Neural cell (in vitro differentiated cells): ENCODE measurements around the gene BRD3.

Experiments
- CTCF ChIP-seq: fragments of 450-650 bp; IDR thresholded peaks from 2 replicates; pipeline ENCODE4 v1.5.1; 2014; ENCODE audit warnings: antibody characterized with exemption, mild to moderate bottlenecking, moderate library complexity; ENCODE audit not compliant: poor library complexity, severe bottlenecking
- EP300 ChIP-seq: fragments of 450-650 bp; conservative IDR thresholded peaks from 2 replicates; pipeline ENCODE4 v1.6.1; 2014; ENCODE audit warnings: antibody characterized with exemption, mild to moderate bottlenecking, moderate library complexity; ENCODE audit not compliant: poor library complexity, severe bottlenecking
- EZH2 ChIP-seq: fragments of 200-600, 300-800 bp; shearing (Covaris generic), sonication (generic); IDR thresholded peaks from 2 replicates; pipeline ENCODE4 v1.6.1; 2014; ENCODE audit warnings: antibody characterized with exemption, low read length, borderline replicate concordance, mild to moderate bottlenecking; ENCODE audit not compliant: insufficient read depth, poor library complexity, severe bottlenecking
- REST ChIP-seq: IDR thresholded peaks from 2 replicates; pipeline ENCODE4 v1.6.1; 2012; ENCODE audit warnings: borderline replicate concordance

- TF ChIP-seq CTCF (no peak), REST (no peak), EP300 (no peak), EZH2 (no peak)
Observed at GRCh38 chr9:134053401-134053871, 14.4 kb downstream of the BRD3 start.
